ENCODE results near the gene ARL6IP5.

DNA sequence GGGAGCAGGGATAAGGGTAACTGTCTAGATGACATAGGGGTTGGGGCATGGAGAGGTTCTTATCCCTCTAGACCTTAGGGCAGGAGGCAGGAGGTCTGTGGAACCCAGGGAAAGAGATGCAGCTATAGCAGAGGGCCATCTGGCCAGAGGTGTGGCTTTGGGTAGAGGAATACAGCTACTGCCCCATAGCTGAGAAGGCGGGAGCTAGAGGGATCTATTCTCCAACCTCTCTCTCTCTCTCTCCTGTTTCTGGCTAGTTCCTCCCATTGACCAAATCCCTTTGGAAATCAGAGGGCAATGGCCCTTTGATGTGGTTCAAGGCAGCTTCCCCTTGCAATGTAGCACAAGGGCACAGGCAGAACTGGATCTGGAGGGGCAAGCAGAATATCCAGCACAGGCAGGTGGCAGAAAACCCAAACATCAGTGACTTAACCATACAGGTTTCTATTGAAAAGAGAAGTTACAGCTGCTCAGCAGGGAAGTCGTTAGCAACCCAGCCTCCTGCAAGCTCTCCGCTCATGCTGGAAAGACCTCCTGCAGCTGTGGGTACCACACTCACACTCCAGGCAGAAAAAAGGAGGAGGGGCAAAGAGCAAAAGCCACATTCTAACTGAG lies 60.0 kb downstream of the ARL6IP5 start:
- TF ChIP-seq, protein P1, sequence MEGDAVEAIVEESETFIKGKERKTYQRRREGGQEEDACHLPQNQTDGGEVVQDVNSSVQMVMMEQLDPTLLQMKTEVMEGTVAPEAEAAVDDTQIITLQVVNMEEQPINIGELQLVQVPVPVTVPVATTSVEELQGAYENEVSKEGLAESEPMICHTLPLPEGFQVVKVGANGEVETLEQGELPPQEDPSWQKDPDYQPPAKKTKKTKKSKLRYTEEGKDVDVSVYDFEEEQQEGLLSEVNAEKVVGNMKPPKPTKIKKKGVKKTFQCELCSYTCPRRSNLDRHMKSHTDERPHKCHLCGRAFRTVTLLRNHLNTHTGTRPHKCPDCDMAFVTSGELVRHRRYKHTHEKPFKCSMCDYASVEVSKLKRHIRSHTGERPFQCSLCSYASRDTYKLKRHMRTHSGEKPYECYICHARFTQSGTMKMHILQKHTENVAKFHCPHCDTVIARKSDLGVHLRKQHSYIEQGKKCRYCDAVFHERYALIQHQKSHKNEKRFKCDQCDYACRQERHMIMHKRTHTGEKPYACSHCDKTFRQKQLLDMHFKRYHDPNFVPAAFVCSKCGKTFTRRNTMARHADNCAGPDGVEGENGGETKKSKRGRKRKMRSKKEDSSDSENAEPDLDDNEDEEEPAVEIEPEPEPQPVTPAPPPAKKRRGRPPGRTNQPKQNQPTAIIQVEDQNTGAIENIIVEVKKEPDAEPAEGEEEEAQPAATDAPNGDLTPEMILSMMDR (IDR thresholded peaks at IDR 0.05) = no peak
- TF ChIP-seq POLR2A (IDR thresholded peaks at IDR 0.05) (no peak), EP300 (IDR thresholded peaks at IDR 0.05) (no peak)

Data from tibial nerve (tissue), 4 donors.